Sigmoid colon (tissue), 7 donors: ENCODE results near the gene MBP. TPM values are rescaled to one million over a fixed set of nuclear protein-coding genes. Genes with fewer than 3 reads are reported as not detected.

ENCODE experiments used
- DNase-seq: peaks from one replicate; pipeline ENCODE4 v3.0.0-alpha.2; 2019
- H3K27ac ChIP-seq, 4 donors: fragments of 200-600 bp; sonication (generic); one replicate each; pipeline ENCODE4 v1.5.1; 2016 to 2019; ENCODE audit warnings: mild to moderate bottlenecking in 1 of 4
- H3K27me3 ChIP-seq, 3 donors: fragments of 200-600 bp; sonication (generic); one replicate each; pipeline ENCODE4 v1.5.1; 2019; ENCODE audit warnings: mild to moderate bottlenecking in 1 of 3
- H3K36me3 ChIP-seq, 4 donors: fragments of 200-600 bp; sonication (generic); one replicate each; pipeline ENCODE4 v1.5.1; 2016 to 2019
- H3K4me1 ChIP-seq, 4 donors: fragments of 200-600 bp; sonication (generic); one replicate each; pipeline ENCODE4 v1.5.1; 2017 to 2019
- H3K4me3 ChIP-seq, 4 donors: fragments of 200-600 bp; sonication (generic); one replicate each; pipeline ENCODE4 v1.5.1; 2017 to 2019; ENCODE audit warnings: mild to moderate bottlenecking in 2 of 4, moderate library complexity in 1 of 4
- H3K9me3 ChIP-seq, 4 donors: fragments of 200-600 bp in 3 of 4; sonication (generic) in 3 of 4; one replicate each; pipeline versions ENCODE4 v1.5.1 to v1.6.1; 2013 to 2019
- CTCF ChIP-seq, 4 experiments: fragments of 450-650 bp in 3 of 4; fragments of 200-600 bp in 1 of 4; IDR thresholded peaks; one replicate each; pipeline ENCODE4 v1.5.1; 2016 to 2019; ENCODE audit warnings: antibody characterized with exemption in 4 of 4, mild to moderate bottlenecking in 3 of 4, moderate library complexity in 2 of 4
- EP300 ChIP-seq, 4 donors: sonication (generic); formaldehyde crosslinking; IDR thresholded peaks; one replicate each; pipeline ENCODE4 v1.6.1; 2017; ENCODE audit warnings: antibody characterized with exemption in 4 of 4
- POLR2A ChIP-seq, 2 donors: fragments of 450-650 bp; IDR thresholded peaks; one replicate each; pipeline ENCODE4 v1.6.1; 2016; ENCODE audit warnings: antibody characterized with exemption in 2 of 2, mild to moderate bottlenecking in 2 of 2, moderate library complexity in 2 of 2
- POLR2AphosphoS5 ChIP-seq, 4 donors: sonication (generic); formaldehyde crosslinking; IDR thresholded peaks; one replicate each; pipeline ENCODE4 v1.6.1; 2017; ENCODE audit warnings: antibody characterized with exemption in 4 of 4
- WGBS, 2 donors: extraction: QIAGEN DNeasy Blood & Tissue Kit; methylation state at CpG; one replicate each; pipeline ENCODE4 v1.1.7; 2013; 5-methylcytosine and 5-hydroxymethylcytosine counted together
- intact Hi-C: fragments of 100-400 bp; cut with DNase I; formaldehyde crosslinking; loops from one replicate; pipeline ENCODE4 v1.15.1; 2023
- polyA plus RNA-seq, 3 donors: library from polyadenylated mRNA; stranded (reverse); fragments of 200-250 nt; gene quantifications; one replicate each; pipeline ENCODE4 v1.2.3, GENCODE V29; 2013
- total RNA-seq, 4 donors: library from RNA; depleted of rRNA; stranded (reverse); fragments of >200 nt; gene quantifications; one replicate each; pipeline ENCODE4 v1.1.0, GENCODE V29; 2016
- donor health status: healthy with polysubstance abuse.
- donor health status: Bipolar disorder and iron deficiency.
- donor health status: healthy.

MBP gene
- total and polyA plus RNA-seq, 7 donors = 18.3 to 30.7 (median 24.0) TPM

DNA sequence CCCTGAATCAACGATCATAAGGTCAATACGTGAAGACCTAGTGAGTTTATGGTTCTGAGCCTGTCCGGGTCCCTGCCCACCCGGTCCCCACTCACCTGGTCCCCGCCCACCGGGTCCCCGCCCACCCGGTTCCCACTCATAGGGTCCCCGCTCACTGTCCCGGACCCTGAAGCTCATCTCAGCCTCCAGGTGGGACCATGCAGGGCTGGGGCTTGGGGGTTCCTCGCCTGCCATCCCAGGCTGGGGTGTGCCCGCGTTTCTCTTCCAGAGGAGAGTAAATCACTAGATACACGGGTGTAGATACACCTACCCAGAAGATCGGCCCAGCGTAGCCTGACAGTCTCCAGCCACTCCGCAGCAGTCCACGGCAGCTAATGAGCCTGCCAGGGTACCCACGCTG lies 131.5 kb downstream of the MBP start:
- TF ChIP-seq CTCF (IDR thresholded peaks at IDR 0.05) = no peak
- no peak for TF ChIP-seq POLR2A (IDR thresholded peaks at IDR 0.05)
- TF ChIP-seq EP300 (IDR thresholded peaks at IDR 0.05) = no peak
- no peak for TF ChIP-seq POLR2AphosphoS5 (IDR thresholded peaks at IDR 0.05)
- H3K27ac ChIP-seq = no peak overlapping the region
- intact Hi-C loops = loop anchor here (2.0 to 5.0 kb wide), 3 partner anchors 56 to 650 kb away; no protein-coding TSS in a partner anchor
- 74 to 88% methylated on average over 19 of the region's 19 CpGs for WGBS, 2 donors
- no peaks in the 10 kb centered on the region for H3K27me3 ChIP-seq
- no peaks in the 10 kb centered on the region for H3K9me3 ChIP-seq
- no peaks in the 10 kb centered on the region for H3K36me3 ChIP-seq
- H3K4me1 ChIP-seq = peaks cover 0 to 6% (median 3%) of the 10 kb centered on the region in 4 donors
- no peak for DNase-seq
- H3K4me3 ChIP-seq = no peak overlapping the region

DNA sequence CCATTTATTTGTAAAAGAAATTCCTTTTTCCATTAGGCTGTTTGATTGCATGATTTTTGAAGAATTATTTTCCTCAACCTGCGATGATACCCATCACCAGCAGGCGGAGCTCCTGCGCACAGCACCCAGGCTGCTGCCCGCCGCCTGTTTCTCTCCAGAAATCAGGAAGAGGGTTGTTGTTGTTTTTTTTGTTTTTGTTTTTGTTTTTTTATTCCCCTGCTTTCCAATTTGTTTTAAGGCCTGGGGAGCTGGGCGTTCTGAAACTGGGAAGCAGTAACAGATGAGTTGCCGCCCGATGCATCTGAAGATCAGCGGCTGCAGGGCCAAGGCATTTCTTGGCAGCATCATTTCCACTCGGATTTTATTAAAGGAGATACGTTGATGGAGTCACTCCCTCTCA lies 132.1 kb downstream of the MBP start:
- no peak overlapping the region for H3K27ac ChIP-seq

DNA sequence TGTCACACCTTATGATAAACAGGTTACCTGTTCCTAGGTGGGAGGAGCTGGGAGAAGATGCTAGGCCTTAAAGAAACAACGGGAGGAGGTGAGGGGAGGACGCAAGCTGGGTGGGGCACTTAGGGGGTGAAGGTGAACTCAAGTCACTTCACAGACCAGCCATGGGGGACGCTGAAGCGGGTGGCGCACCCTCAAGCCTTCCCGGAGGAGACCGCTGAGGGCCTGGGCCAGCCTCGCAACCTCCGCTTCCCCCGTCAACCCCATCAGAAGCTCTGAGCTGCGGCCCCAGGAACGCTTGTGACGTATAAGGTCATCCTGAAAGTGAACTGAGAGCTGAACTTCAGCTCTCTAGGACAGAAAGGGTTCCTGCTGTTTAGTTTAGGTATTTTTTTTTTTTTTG lies 133.5 kb downstream of the MBP start:
- intact Hi-C loops = no loop called here
- Histone ChIP-seq H3K9me3 (peaks cover 0 to 2% (median 0%) of the 10 kb centered on the region in 4 donors), H3K4me1 (peaks cover 0 to 6% (median 3%) of the 10 kb centered on the region in 4 donors), H3K27me3 (no peaks in the 10 kb centered on the region), H3K36me3 (no peaks in the 10 kb centered on the region), H3K27ac (no peak overlapping the region), H3K4me3 (no peak overlapping the region)
- no peak for DNase-seq
- 91 to 93% methylated on average over 13 of the region's 13 CpGs for WGBS, 2 donors
- TF ChIP-seq EP300 (IDR thresholded peaks at IDR 0.05) = no peak
- TF ChIP-seq CTCF (IDR thresholded peaks at IDR 0.05) = no peak
- TF ChIP-seq POLR2AphosphoS5 (IDR thresholded peaks at IDR 0.05) = no peak
- TF ChIP-seq POLR2A (IDR thresholded peaks at IDR 0.05) = no peak

More for the DNA sequence above, 132.1 kb downstream of the MBP start:
- DNase-seq = peak; percentile 75
- Histone ChIP-seq H3K27me3 (no peaks in the 10 kb centered on the region), H3K4me3 (peak overlapping the region in 2 of 4 donors; percentile 20 to 23), H3K9me3 (no peaks in the 10 kb centered on the region), H3K4me1 (peaks cover 0 to 6% (median 3%) of the 10 kb centered on the region in 4 donors), H3K36me3 (no peaks in the 10 kb centered on the region)
- intact Hi-C loops = loop anchor here (2.0 to 5.0 kb wide), 3 partner anchors 57 to 650 kb away; no protein-coding TSS in a partner anchor
- TF ChIP-seq CTCF (IDR thresholded peaks at IDR 0.05) = peak; percentile 70 to 98 (median 92)
- TF ChIP-seq POLR2AphosphoS5 (IDR thresholded peaks at IDR 0.05) = no peak
- 22 to 25% methylated on average over 11 of the region's 11 CpGs for WGBS, 2 donors

GRCh38 chr18:76997951-76998808 lies 134.4 kb downstream of the MBP start:
- H3K36me3 ChIP-seq = no peaks in the 10 kb centered on the region
- no peak overlapping the region for H3K4me3 ChIP-seq
- intact Hi-C loops = no loop called here
- no peak for DNase-seq
- H3K9me3 ChIP-seq = peaks cover 0 to 2% (median 0%) of the 10 kb centered on the region in 4 donors
- no peaks in the 10 kb centered on the region for H3K27me3 ChIP-seq
- H3K27ac ChIP-seq = no peak overlapping the region
- no peak for TF ChIP-seq POLR2A (IDR thresholded peaks at IDR 0.05)
- TF ChIP-seq EP300 (IDR thresholded peaks at IDR 0.05) = no peak
- no peak for TF ChIP-seq POLR2AphosphoS5 (IDR thresholded peaks at IDR 0.05)
- no peak for TF ChIP-seq CTCF (IDR thresholded peaks at IDR 0.05)
- H3K4me1 ChIP-seq = peaks cover 0 to 6% (median 3%) of the 10 kb centered on the region in 4 donors
- WGBS, 2 donors = 89 to 92% methylated on average over 38 of the region's 38 CpGs
